GM19240 (cell line): ENCODE results near the gene MCCD1.

Source experiments
- DNase-seq: peaks from one replicate; pipeline ENCODE4 v3.0.0; 2011; ENCODE audit warnings: low spot score; ENCODE audit not compliant: insufficient read length

Gene MCCD1

DNA sequence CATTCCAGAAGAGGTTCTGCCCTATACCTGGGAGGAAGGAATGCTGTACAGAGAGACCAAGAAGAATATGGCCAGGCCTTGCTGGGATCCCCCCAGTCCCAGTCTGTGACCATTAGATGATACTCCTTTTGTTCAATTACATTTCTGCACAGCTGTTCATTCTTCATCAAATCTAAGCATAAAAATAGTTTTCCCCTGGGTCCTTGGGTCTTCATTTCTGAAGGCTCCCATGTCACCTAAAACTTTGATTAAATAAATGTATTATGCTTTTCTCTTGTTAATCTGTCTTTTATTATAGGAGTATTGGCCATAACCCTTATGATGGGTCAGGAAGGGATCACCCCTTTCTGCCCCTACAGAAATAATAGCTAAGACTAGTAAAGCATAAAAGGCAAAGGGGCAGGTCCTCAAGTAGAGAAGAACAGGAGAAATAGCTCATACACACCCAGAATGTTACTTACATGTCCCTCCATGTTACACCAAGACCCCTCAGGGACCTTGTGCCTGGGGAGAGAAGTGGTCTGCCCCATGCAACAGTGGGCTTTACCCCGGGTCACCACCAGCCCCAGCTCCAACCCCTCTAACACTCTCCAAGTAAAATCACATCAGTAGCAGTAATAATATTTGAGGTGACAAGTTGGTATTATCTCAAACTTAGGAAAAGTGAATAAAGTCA is 41.2 kb downstream of the MCCD1 start:
- no peak for DNase-seq

DNA sequence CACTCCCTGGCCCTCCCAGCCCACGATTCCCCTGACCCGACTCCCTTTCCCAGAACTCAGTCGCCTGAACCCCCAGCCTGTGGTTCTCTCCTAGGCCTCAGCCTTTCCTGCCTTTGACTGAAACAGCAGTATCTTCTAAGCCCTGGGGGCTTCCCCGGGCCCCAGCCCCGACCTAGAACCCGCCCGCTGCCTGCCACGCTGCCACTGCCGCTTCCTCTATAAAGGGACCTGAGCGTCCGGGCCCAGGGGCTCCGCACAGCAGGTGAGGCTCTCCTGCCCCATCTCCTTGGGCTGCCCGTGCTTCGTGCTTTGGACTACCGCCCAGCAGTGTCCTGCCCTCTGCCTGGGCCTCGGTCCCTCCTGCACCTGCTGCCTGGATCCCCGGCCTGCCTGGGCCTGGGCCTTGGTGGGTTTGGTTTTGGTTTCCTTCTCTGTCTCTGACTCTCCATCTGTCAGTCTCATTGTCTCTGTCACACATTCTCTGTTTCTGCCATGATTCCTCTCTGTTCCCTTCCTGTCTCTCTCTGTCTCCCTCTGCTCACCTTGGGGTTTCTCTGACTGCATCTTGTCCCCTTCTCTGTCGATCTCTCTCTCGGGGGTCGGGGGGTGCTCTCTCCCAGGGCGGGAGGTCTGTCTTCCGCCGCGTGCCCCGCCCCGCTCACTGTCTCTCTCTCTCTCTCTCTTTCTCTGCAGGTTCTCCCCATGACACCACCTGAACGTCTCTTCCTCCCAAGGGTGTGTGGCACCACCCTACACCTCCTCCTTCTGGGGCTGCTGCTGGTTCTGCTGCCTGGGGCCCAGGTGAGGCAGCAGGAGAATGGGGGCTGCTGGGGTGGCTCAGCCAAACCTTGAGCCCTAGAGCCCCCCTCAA is 43.5 kb downstream of the MCCD1 start, which contains the start of gene LTA:
TSS of gene LTA (plus strand) at position 249 of the 871 bp plus-strand sequence. CDS start at position 703, 454 bp downstream.
- DNase-seq, result no peak

- DNase-seq, result no peak
Measured at GRCh38 chr6:31573239-31574105, 44.7 kb downstream of the MCCD1 start.

DNA sequence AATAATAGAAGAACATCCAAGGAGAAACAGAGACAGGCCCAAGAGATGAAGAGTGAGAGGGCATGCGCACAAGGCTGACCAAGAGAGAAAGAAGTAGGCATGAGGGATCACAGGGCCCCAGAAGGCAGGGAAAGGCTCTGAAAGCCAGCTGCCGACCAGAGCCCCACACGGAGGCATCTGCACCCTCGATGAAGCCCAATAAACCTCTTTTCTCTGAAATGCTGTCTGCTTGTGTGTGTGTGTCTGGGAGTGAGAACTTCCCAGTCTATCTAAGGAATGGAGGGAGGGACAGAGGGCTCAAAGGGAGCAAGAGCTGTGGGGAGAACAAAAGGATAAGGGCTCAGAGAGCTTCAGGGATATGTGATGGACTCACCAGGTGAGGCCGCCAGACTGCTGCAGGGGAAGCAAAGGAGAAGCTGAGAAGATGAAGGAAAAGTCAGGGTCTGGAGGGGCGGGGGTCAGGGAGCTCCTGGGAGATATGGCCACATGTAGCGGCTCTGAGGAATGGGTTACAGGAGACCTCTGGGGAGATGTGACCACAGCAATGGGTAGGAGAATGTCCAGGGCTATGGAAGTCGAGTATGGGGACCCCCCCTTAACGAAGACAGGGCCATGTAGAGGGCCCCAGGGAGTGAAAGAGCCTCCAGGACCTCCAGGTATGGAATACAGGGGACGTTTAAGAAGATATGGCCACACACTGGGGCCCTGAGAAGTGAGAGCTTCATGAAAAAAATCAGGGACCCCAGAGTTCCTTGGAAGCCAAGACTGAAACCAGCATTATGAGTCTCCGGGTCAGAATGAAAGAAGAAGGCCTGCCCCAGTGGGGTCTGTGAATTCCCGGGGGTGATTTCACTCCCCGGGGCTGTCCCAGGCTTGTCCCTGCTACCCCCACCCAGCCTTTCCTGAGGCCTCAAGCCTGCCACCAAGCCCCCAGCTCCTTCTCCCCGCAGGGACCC is 45.6 kb downstream of the MCCD1 start:
- no peak for DNase-seq

- no peak for DNase-seq
Measured at GRCh38 chr6:31575335-31575901, 46.7 kb downstream of the MCCD1 start, which contains the start of gene TNF. Gene TNF, plus strand, starts transcription at chr6:31575565. Its CDS starts 177 bp downstream, at chr6:31575742.

- DNase-seq, result no peak
Measured at GRCh38 chr6:31575952-31576685, 47.4 kb downstream of the MCCD1 start.

DNA sequence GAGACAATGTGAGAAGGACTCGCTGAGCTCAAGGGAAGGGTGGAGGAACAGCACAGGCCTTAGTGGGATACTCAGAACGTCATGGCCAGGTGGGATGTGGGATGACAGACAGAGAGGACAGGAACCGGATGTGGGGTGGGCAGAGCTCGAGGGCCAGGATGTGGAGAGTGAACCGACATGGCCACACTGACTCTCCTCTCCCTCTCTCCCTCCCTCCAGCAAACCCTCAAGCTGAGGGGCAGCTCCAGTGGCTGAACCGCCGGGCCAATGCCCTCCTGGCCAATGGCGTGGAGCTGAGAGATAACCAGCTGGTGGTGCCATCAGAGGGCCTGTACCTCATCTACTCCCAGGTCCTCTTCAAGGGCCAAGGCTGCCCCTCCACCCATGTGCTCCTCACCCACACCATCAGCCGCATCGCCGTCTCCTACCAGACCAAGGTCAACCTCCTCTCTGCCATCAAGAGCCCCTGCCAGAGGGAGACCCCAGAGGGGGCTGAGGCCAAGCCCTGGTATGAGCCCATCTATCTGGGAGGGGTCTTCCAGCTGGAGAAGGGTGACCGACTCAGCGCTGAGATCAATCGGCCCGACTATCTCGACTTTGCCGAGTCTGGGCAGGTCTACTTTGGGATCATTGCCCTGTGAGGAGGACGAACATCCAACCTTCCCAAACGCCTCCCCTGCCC is 48.3 kb downstream of the MCCD1 start:
- DNase-seq, result no peak

DNA sequence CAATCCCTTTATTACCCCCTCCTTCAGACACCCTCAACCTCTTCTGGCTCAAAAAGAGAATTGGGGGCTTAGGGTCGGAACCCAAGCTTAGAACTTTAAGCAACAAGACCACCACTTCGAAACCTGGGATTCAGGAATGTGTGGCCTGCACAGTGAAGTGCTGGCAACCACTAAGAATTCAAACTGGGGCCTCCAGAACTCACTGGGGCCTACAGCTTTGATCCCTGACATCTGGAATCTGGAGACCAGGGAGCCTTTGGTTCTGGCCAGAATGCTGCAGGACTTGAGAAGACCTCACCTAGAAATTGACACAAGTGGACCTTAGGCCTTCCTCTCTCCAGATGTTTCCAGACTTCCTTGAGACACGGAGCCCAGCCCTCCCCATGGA is 48.8 kb downstream of the MCCD1 start:
- no peak for DNase-seq

DNA sequence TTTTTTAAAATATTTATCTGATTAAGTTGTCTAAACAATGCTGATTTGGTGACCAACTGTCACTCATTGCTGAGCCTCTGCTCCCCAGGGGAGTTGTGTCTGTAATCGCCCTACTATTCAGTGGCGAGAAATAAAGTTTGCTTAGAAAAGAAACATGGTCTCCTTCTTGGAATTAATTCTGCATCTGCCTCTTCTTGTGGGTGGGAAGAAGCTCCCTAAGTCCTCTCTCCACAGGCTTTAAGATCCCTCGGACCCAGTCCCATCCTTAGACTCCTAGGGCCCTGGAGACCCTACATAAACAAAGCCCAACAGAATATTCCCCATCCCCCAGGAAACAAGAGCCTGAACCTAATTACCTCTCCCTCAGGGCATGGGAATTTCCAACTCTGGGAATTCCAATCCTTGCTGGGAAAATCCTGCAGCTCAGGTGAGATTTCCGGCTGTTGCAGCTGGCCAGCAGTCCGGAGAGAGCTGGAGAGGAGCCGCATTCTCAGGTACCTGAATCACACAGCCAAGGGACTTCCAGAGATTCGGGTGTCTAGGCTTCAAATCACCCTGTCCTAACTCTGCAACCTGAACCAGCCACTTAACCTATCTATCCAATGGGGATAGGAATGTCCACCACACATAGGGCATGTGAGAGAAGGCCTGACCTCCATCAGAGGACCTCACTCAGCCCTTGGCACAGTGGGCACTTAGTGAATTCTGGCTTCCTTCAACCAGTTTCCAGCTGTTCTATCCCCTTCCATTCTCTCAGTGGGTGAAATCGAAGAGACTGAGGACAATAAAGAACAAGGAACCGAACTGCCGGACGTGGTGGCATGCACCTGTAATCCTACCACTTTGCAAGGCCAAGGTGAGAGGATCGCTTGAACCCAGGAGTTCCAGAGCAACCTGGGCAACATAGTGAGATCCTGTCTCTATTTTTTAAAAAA is 49.7 kb downstream of the MCCD1 start:
- no peak for DNase-seq

DNA sequence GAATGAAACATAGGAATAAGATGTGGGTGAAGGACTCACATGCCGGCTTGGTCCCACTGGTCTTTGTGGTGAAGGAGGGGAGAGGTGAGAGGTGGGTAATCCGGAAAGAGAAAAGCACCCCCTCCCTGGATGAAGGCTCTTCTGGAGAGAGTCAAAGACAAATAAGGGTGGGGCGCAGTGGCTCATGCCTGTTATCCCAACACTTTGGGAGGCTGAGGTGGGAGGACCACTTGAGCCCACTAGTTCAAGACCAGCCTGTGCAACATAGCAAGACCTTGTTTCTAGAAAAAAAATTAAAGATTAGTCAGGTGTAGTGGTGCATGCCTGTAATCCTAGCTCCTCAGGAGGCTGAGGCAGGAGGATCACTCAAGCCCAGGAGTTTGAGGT is 50.4 kb downstream of the MCCD1 start:
- DNase-seq, result no peak
